CD4-positive, alpha-beta T cell treated with Interferon alpha-2 for 1 hour (primary cell): Measurements from ENCODE around the gene FIGNL1.

Experiments
- DNase-seq, 2 donors: peaks; one replicate each; pipeline ENCODE4 v3.0.0-alpha.2; 2020 to 2022

Gene FIGNL1

DNA sequence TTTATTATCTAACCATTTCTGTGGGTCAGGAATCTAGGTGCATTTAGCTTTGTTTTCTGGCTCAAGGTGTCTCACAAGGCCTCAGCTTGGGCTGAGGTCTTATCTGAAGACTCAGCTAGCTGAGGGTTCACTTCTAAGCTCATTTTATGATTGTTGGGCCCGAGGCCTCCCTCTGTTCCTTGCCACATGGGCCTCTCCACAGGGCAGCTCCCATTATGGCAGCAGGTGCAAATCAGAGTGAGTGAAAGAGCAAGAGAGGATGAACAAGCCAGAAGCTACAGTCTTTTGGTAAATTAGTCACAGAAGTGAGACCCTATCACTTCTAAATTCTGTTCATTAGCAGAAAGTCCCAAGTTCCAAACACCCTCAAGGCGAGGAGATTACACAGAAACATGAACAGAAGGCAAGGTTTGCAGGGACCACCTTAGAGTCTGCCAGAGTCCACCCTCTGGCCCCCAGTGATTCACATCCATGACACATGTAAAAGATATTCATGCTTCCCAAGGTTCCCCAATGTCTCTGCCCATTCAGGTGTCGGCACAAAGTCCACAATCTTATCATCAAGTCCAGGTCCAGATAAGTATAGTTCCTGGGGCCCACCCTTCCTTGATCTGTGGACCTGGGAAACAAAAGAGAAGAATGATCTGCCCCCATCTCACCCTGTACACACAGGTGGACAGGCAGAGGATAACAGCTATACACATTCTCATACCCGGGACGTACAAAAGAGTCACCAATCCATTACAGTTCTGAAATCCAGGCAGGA is 23.7 kb downstream of the FIGNL1 start:
- DNase-seq = no peak

DNA sequence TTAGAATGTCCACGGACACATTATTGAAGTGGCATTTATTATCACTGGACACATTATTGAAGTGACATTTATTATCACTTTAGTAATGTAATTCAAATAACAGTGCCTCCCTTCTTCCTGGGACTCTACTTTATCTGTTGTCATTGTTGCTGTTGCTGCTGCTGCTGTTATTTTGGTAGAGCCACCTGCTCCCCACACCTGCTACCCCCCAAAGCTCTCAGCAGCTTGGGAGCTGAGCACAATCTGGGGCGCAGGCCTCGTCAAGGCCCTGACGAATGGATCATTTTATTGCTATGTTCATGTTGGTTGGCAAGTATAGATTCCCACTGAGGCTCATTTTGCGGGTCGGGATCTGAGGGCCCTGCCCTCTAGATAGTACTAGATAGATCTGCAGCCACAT is 24.8 kb downstream of the FIGNL1 start:
- DNase-seq = no peak

DNA sequence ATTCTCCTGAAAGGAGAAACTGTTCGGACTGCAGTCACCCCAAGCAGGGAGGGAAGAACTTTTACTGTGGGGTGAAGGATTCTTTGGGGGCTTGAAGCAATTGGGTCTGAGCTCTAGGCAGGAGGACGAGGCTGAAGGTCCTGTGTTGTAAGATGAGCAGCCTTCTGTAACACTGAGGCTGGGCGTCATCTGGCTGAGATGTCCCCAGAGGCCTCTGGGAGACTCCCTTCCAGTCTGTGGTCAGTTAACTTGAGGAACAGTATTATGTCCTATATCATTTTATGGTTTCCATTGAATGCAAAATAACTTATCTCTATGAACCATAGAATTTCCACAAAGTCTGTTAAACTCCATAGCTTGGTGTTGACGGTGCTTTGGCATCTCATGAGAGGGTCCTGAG is 26.3 kb downstream of the FIGNL1 start:
- no peak for DNase-seq

DNA sequence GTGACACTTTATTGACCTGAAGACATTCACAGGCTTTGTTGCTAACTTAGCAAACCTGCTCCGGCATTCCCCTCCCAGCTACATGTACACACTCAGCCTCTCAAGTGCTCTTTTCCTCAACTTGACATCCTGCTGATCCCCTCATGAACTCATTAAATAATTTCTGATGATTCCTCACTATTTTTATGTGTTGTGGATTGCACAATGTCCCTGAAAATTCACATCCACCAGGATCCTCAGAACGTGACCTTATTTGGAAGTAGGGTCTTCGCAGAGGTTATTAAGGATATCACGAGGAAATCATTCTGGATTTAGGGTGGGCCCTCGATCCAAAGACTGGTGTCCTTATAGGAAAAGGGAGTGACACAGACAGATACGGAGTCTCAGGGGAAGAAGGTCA is 27.3 kb downstream of the FIGNL1 start:
- DNase-seq = no peak

DNA sequence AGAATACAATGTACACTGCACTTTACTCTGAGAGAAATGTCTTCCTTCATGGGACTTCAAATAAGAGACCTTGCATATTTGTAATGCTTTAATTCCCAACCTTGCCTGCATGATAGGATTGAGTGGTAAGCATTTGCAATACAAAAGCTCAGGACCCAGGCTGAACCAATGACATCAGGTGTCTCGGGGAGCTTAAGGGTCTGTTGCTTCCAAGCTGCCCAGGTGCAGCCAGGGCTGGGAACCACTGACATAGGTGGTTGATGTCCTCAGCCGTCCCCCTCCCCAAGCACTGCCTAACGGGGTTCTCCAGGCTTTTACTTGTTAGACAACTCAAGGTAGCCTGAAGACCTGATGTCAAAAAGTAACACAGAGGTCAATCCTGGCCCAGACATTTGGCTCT is 29.1 kb downstream of the FIGNL1 start:
- DNase-seq = no peak

DNA sequence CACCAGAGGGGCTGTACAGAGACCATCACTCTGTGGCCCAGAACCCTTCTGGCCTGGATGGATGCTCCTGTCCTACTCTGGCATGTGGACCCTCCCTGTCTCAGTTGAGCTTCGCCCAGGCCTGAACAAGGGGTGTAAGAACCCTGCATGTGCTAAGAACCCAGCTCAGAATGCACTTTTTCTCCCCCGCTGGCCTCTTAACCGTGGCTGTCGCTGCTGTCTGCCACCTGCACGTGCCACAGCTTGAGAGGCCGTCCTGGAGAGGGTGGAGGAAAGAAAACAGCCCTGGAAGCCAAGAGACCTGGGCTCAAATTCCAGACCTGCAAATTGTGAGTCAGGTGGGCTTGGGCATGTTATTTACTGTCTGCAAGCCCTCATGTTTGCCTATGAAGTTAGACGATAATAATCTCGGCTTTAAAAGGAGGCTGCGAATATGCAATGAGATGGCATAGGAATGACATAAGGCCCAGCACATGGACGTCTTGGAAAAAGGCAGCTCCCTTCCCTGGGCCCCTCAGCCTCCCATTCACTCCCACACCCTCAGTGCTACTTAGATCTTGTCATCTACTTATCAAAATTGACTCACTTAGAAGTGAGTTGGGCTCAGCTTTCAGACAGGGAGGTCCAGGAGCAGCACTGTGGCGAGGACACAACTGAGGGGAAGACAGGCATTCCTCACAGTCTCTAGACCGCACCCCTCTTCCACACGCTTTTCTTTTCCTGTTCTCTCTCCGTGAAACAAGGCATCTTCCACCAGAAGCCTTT is 31.4 kb downstream of the FIGNL1 start:
- no peak for DNase-seq

DNA sequence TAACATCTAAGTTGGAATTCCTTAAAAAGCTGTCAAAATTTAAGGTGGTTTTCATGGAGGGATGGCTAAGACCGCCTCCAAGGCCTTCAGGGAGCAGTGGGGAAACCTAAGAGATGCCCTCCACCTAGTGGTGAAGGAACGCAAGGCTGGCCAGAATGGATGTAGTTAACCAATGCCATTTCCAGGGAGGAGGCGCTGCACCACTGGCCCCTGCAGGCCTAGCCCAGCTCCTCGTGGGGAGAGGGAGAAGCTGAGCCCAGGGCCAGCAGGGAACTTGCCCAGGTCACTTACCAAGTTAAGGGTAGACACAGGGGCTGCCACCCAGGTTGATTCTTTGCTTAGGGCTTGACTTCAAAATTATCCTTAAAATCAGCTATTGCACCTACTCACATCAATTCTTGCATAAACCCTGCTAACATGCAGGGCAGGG is 32.0 kb downstream of the FIGNL1 start:
- peak; percentile 75 to 82 for DNase-seq

DNA sequence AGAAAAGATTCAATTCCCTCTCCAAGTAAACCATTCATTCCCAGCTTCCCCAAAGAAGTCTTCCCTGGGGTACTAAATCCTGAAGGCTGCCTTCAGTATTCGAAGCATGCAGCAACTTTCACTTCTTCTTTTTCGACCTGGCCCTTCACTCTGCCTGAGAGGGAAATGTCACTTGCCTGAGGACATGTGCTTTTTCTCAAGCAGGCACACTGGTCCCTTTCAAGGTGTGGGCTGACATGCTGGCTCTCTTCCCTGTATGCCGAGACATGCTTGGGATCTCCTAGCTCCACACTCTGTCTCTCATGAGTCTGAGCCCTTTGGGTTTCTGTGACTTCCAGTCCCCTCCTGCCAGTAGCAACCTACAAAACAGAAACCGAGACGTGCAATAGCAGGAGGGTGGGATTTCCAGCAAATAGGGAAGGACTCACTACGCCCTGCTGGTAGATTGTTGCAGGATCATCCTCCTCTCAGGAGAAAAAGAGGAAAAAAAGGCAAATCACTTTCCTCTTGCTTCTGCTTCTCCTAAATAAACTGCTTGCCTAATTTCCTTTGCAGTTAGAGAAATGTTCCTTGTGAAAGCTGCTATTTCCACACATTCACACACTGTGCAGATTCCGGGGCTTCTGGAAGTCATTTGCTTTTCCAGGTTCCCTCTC is 33.5 kb downstream of the FIGNL1 start:
- peak in 1 of 2 donors; percentile 40 for DNase-seq

DNA sequence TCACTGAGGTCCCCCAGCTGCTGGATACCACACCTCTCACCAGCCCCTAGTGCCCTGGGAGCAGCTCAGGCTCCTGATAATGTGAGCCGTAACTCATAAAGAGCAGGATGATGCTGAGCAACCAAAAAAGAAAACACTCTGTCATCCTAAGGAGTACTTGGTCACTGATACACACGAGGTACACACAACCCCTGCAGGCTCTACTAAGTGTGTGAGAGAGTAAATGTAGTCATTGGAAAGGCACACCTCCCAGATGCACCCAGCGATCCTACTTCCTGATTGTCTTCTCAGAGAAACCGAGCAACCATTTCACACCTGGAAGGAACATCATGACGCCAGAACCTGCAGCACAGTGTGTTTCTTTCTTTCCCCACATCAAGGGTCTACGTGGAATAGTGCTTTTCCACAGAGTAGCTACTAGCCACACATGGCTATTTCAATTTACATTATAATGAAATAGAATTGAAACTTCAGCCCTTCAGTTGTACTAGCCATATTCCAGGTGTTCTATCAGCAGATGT is 34.2 kb downstream of the FIGNL1 start:
- DNase-seq = no peak

DNA sequence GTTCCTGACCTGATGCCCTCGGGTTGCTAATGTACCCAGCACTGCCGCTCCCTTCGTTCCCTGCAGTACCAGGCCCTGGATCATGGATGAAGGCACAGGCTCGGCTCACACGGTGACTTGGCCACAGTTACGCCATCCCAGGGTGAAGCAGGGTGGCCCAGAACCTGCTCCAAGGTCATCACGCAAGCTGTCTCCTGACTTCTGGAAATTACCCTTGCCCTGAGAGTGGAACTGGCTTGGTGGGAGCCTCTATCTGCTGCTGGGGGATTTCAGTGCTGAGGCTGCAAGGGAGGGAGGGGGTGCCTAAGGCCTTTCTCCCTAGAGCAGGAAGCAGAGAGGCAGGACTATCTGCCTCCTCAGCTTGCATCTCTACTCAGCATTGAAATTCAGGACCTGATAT is 36.6 kb downstream of the FIGNL1 start:
- DNase-seq = no peak

DNA sequence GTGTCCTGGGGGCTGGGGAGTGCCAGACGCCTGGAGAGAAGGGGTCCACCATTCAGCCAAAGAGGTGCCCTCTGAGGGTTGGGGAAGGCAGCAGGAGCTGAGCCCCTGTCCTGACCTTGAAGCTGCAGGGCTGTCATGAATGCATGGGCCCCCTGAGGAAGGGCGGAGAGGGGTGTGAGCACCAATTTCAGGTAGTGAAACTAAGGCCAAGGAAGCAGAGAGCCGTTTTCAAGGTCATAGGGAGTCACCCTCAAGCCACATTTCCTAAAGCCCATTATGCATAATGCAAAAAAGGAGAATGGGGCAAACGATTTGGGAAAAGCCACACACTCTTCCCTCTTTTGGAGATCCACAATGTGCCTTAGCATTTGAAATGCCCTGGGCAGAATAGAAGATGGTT is 37.2 kb downstream of the FIGNL1 start:
- DNase-seq = peak in 1 of 2 donors; percentile 18

DNA sequence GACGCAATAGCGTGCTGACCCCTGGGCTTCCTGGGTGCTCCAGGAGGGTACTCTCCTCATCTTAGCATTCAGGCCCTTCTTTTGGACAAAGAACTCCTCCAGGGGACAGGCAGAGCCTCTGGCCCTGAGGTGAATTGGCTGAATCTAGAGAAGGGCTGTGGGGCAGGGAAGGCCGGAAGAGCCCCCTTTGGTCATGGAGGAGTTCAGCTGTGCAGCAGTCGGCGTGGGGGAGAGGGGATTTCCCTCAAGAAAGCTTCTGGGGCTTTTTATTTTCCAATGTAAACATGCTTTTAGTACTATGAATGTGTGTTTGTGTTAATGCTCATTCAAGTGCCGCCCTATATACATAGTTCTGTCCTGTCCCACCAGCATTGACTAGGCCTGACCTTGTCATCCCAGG is 38.8 kb downstream of the FIGNL1 start:
- no peak for DNase-seq

DNA sequence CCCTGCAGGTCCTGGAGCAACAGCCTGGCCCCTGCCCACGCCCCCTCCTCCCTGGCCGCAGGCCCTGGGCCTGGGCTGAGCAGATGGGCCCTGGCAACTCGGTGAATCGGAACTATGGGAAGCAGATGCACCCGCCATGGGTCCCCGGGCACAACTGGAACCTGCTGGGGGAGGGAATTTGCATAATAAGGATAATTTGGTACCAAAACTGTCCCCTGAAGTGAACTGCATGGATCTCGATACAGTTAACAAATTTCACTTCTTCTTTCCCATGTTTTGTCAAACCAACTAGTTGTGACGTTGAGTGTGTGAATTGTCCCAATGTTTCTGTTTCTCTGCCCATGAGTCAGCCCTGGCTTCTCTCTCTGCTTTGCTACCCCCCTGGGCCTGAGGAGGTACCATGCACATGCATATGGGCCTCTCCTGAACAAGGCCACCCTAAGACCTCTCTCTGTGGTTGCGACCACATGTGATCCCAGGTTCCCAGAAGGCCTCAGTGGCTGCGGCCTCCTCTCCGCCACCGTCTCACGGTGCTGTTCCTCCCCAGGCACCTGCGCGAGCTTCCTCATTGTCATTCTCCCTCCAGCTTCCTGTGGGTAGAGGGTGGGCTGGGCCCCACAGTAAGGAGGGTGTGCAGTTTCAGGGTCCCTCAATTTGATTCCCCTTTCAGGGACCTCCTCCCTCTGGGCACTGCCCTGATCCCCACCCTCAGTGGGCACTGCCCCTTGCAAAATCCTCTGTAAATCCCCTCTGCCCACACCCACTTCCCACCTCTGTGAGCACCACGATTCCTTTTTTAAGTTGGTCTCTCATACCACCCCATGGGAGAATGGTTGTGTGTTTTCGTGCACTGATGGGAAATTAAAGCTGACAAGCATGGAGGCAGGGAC is 40.0 kb downstream of the FIGNL1 start:
- peak in 1 of 2 donors; percentile 57 for DNase-seq

DNA sequence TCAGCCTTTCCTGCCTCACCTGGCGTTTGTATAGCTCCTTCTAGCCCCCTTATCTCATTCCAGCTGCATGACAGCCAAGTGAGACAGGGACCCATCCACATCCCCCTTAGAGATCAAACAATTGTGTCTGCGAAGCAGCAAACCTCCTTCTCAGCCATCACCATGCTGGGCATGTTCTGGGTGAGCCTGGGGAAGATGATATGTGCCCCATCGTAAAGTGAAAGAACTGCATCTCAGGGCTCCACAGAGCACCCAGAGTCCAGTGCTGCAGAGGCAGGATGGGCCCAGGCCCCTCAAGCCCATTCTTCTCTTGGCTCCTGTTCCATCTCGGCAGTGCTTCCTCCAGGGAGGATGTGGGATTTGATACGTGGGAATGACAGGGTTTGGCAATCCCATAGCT is 43.2 kb downstream of the FIGNL1 start:
- no peak for DNase-seq

DNA sequence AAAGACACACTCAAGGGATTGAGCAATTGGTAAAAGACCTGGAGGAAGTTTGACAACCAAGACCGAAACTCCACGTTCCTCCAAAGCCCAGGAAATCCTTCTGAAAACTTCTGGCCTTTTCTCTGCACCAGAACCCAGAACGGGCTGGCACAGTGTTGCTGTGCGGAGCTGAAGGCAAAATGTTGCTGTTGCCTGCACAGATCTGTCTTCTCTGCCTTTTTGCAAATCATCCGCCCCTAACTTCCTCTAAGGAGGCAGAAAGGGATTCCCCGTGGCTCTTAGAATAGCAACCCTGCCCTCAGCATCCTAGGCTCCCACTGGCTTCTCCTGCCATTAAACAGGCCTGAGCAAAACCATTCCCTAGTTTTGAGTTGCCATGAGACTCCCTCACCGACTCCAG is 44.9 kb downstream of the FIGNL1 start:
- DNase-seq = no peak

DNA sequence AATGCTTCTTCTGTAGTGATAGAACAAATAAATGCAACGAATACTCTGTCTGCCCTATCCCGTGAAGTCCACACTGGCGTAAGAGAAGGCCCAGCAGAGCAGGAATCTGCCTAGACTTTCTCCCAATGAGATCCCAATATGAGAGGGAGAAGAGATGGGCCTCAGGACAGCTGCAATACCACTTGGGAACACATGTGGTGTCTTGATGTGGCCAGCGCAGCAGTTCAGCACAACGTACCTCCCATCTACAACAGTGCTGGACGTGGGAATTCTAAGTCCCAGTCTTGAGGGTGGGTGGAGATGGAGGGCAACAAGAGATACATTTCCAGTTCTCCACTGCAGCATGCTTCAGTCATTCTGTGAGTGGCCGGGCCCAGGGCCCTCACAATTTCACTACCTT is 45.8 kb downstream of the FIGNL1 start:
- no peak for DNase-seq

DNA sequence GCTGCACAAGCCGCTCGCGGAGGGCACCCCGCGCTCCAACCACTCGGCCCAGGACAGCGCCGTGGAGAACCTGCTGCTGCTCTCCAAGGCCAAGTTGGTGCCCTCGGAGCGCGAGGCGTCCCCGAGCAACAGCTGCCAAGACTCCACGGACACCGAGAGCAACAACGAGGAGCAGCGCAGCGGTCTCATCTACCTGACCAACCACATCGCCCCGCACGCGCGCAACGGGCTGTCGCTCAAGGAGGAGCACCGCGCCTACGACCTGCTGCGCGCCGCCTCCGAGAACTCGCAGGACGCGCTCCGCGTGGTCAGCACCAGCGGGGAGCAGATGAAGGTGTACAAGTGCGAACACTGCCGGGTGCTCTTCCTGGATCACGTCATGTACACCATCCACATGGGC is 50.0 kb downstream of the FIGNL1 start:
- no peak for DNase-seq

DNA sequence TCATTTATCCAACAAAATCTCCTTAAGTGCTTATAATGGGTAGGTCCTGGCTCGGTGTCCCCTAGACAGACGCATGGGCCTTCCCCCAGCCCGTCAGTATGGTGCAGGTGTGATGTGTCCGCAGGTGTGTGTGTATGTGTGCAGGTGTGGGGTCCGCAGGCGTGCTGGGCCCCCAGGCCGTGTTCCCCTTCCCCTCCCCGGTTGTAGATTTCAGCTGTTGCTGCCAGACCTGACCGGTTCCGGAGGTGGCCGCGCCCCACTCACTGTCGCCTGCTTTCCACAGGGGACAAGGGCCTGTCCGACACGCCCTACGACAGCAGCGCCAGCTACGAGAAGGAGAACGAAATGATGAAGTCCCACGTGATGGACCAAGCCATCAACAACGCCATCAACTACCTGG is 50.5 kb downstream of the FIGNL1 start:
- DNase-seq = no peak

DNA sequence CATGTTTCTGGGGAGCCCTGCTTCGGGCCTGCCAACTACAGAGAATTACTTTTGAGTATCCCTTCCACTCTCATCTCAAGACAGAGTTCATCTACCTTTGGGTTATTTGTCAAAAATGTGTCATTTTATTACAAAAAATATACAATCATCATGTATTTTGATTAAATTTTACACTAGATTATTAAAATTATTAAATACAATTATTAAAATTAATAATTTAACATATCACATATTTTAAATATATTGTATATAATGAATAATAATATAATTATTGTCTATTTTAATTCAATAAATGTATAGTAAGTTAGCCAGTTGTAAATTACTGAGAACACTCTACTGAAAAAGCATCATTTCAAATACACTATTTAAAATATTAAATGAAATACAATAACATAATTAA is 50.9 kb downstream of the FIGNL1 start:
- DNase-seq = no peak

DNA sequence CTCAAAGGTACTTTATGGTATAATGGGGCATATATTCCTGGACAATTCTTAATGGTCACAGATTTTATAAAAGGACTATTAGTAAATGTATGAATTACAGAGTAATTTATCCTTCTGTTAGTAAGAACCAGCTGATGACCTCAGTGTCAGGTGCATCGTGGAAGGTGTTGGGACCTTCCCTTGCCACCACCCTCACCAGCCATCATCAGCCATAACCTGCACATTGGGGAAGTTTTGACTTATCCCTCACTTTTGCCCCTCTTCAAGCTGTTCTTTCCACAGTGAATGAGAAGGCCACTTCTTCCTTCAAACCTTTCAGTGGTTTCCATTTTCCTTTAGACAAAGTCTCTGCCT is 52.2 kb downstream of the FIGNL1 start:
- DNase-seq = no peak

DNA sequence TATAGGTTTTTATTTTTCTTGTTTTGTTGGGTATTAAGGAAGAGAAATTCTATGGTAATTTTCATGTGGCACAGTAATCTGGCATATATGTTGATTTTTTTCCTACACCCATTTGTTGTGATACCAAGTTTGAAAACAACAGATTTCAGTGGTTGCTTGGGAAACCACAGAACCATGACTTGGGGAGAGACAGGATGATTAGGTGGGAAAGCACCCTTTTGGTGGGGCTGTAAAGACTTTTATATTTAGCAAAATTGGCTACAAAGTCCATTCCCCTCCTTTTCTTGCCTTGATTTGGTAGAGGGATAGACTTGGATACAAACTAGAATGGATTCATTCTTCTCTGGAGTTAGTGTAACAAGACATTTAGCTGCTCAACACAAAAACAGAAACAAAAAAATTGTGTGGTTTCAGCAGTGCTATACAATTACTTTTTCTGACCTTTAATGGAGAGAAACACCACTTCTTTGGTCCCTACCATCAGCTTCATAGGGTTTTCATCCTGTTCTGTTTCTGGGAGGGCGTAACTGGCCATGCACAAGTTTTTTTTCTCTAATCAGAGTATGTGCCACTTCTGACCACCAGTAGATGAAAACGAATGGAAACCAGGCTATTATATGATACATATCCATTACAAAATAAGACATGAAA is 52.7 kb downstream of the FIGNL1 start:
- DNase-seq = peak in 1 of 2 donors; percentile 63

DNA sequence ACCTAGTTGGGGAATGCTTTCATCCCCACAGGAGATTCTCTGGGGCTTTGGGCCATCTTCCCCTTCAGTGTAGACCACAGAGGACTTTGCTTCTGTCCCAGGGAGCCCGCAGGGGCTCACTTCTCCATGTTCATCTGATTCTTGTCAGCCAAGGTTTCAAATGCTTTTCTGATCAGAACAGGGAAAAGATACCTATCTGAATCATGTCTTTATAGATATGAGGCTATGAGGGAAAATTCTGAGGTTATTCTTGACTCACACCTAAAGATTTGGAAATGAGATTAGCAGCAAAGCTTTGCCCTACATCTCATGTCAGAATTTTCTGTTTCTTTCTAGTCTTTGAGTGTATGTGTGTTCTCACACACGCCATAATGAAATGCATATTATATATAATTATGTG is 53.3 kb downstream of the FIGNL1 start:
- peak in 1 of 2 donors; percentile 38 for DNase-seq
